IPS-15b (cell line): ENCODE measurements around the gene TSNAX.

Experiments
- H3K27me3 ChIP-seq: one replicate; pipeline ENCODE4 v1.6.1; 2013; ENCODE audit warnings: low read length; ENCODE audit not compliant: control insufficient read depth, insufficient read depth
- H3K36me3 ChIP-seq: one replicate; pipeline ENCODE4 v1.6.1; 2013; ENCODE audit warnings: low read length; ENCODE audit not compliant: control insufficient read depth, insufficient read depth
- H3K4me1 ChIP-seq: one replicate; pipeline ENCODE4 v1.6.1; 2013; ENCODE audit warnings: mild to moderate bottlenecking, low read length; ENCODE audit not compliant: control insufficient read depth, insufficient read depth
- H3K4me3 ChIP-seq: one replicate; pipeline ENCODE4 v1.5.1; 2013; ENCODE audit warnings: low read depth, low read length
- H3K9ac ChIP-seq: one replicate; pipeline ENCODE4 v1.6.1; 2013; ENCODE audit warnings: low read depth, mild to moderate bottlenecking, low read length
- H3K9me3 ChIP-seq: one replicate; pipeline ENCODE4 v1.6.1; 2013; ENCODE audit warnings: mild to moderate bottlenecking, low read length; ENCODE audit not compliant: control insufficient read depth, insufficient read depth

TSNAX gene, protein sequence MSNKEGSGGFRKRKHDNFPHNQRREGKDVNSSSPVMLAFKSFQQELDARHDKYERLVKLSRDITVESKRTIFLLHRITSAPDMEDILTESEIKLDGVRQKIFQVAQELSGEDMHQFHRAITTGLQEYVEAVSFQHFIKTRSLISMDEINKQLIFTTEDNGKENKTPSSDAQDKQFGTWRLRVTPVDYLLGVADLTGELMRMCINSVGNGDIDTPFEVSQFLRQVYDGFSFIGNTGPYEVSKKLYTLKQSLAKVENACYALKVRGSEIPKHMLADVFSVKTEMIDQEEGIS

DNA sequence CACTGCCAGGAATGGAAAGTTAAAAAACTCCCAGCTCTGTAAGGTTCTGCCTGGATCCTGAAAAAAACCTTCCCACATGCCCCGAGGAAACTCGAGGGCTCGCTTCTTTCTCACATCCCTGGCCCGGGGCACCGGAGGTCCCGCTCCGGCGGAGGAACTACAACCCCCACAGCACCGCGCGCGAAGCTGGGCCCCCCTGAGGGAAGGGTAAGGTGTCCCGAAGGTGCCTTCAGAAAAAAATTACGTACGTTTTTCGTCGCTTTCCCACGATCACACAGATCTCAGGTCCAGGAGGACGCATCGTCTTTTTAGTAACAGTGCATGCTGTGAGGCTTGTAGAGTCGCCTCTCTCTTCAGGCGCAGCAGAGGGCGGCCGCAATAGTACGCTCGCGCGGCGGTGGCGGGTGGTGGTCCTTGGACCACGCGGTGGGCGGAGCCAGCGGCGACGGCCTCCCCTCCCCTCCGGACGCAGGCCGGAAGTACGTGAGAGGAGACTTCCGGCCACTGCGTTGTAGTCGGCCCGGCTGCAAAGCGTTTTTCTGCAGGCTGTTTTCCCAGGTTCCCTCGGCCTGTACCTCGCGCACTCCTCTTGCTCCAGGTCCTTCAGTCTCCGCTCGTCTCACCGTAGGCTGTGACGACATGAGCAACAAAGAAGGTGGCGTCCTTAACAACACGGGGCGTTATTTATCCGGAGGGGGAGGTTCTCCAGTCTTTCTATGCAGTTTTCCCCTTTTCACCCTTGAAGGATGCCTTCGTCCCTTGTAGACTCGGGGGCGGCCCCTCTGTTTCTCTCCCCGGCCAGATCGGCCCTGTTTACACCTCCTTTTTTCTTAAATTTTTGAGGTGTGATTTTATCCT is at the start of gene TSNAX:
TSNAX (plus strand) TSS at position 498 of the 858 bp plus-strand sequence; CDS start at position 640, 142 bp downstream.
- Histone ChIP-seq H3K9ac (peak within 1 kb of the TSS; percentile 79), H3K4me1 (no peaks in the 10 kb centered on the region), H3K36me3 (no peaks in the 10 kb centered on the region), H3K9me3 (no peaks in the 10 kb centered on the region), H3K27me3 (no peaks in the 10 kb centered on the region), H3K4me3 (peak within 1 kb of the TSS; percentile 85)

DNA sequence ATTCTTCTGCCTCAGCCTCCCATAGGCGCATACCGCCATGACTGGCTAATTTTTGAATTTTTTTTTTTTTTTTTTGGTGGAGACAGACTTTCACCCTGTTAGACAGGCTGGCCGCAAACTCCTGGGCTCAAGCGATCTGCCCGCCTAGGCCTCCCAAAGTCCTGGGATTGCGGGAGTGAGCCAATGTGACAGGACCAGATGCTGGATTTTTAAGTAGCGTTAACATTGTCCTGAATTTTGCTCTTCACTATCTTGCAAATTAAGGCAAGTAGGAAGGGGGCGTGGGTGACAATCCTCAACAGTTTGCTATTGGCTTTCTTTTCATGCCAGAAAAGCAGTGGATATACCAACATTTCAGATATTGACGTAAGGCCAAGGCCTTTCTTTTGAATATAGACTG is 49.7 kb upstream of the TSNAX start:
- Histone ChIP-seq H3K4me3 (no peak overlapping the region), H3K4me1 (peaks cover 3% of the 10 kb centered on the region), H3K36me3 (no peaks in the 10 kb centered on the region), H3K27me3 (no peaks in the 10 kb centered on the region), H3K9me3 (no peaks in the 10 kb centered on the region), H3K9ac (no peak overlapping the region)

DNA sequence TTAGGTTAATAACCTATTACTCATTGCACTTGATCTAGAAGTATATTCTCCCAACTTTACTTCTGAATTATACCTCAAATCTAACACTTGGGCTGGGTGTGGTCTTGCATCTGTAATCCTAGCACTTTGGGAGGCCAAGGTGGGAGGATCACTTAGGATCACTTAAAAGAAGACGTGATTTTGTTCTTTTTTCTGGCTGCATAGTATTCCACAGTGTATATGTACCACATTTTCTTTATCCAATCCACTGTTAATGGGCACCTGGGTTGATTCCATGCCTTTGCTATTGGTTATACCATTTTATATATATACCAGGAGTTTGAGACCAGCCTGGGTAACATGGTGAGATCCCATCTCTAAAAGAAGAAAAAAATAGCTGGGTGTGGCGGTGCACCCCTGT is 48.5 kb upstream of the TSNAX start:
- H3K4me1 ChIP-seq = peaks cover 3% of the 10 kb centered on the region
- no peaks in the 10 kb centered on the region for H3K9me3 ChIP-seq
- no peak overlapping the region for H3K9ac ChIP-seq
- no peak overlapping the region for H3K4me3 ChIP-seq
- H3K27me3 ChIP-seq = no peaks in the 10 kb centered on the region
- no peaks in the 10 kb centered on the region for H3K36me3 ChIP-seq

DNA sequence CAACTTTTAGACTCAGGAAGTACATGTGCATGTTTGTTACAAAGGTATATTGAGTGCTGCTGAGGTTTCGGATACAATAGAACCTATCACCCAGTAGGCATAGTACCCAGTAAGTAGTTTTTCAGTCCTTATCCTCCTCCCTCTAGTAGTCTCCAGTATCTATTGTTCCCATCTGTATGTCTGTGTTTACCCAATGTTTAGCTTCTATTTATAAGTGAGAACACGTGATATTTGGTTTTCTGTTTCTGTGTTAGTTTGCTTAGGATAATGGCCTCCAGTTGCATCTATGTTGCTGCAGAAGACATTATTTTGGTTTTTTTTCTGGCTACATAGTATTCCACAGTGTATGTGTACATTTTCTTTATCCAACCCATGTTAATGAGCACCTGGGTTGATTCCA is 47.2 kb upstream of the TSNAX start:
- Histone ChIP-seq H3K4me3 (no peak overlapping the region), H3K36me3 (no peaks in the 10 kb centered on the region), H3K9ac (no peak overlapping the region), H3K27me3 (no peaks in the 10 kb centered on the region), H3K4me1 (peaks cover 3% of the 10 kb centered on the region), H3K9me3 (no peaks in the 10 kb centered on the region)

DNA sequence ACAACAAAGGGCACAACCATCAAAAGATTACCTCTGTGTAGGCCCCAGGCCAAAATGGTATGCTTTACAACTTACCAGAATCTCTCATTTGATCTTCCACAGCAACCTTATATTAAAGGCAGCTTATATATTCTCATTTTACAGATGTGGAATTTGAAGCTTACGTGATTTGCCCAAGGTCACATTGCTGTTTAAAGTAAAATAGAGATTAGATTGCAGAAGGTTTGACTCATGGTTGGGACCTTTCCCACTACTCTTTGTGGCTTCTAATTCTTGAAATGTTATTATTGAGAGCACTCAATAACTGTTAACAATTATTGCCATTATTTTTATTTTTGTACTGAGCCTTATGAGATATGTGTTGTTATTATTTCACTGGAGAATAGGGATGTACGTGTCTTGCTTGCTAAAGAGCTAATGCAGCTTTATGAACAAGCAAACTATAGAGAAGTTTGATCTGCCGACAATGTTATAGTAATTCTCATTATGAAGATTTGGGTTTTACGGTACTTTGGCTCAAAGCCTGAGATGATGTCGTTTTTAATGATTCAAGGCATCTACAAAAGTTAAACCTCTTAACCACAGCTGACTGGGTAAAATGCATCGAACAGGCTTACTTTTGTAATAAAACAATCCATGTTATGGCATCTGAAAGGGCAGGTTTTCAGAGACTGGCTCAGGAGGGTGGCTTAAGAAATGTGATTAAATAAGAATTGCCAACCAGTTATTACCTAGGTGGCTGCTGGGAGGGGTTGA is 43.3 kb upstream of the TSNAX start:
- no peaks in the 10 kb centered on the region for H3K9me3 ChIP-seq

DNA sequence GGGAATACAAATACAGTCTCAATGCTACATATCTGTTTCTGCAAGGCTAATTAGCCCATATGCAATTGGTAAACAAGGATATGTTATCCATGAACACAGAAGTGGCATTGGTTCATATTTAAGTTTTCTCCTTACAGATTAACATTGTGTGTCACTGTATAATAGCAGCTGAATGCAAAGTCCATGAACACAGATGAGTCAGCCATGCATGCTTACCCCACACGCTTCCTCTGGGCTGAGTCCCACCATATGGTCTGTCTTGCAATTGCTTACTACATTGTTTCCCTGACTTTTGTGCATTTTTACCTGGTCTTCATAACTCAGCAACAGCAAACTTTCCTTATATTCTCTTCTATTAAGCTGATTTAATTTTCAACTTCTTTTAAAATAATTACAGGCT is 41.5 kb upstream of the TSNAX start:
- Histone ChIP-seq H3K36me3 (no peaks in the 10 kb centered on the region), H3K9me3 (no peaks in the 10 kb centered on the region), H3K4me1 (no peaks in the 10 kb centered on the region), H3K4me3 (no peak overlapping the region), H3K9ac (no peak overlapping the region), H3K27me3 (no peaks in the 10 kb centered on the region)

More for the DNA sequence above, 43.3 kb upstream of the TSNAX start:
- Histone ChIP-seq H3K36me3 (no peaks in the 10 kb centered on the region), H3K9ac (no peak overlapping the region), H3K4me3 (no peak overlapping the region), H3K27me3 (no peaks in the 10 kb centered on the region), H3K4me1 (no peaks in the 10 kb centered on the region)

DNA sequence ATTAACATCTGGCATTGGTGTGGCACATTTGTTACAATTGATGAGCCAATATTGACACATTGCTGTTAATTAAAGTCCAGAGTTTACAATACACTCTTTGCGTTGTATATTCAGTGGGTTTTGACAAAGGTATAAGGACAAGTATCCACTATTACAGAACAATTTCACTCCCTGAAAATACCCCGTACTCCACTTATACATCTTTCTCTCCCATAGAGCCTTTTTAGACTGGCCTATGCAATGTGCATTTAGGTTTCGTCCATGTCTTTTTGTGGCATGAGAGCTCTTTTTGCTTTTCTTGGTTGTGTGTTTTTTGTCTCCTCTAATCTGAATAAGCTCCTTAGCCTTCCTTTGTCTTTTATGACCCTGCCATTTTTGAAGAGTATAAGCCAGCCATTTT is 40.6 kb upstream of the TSNAX start:
- H3K36me3 ChIP-seq = no peaks in the 10 kb centered on the region
- no peak overlapping the region for H3K9ac ChIP-seq
- H3K4me3 ChIP-seq = no peak overlapping the region
- no peaks in the 10 kb centered on the region for H3K4me1 ChIP-seq
- no peaks in the 10 kb centered on the region for H3K27me3 ChIP-seq
- H3K9me3 ChIP-seq = no peaks in the 10 kb centered on the region

DNA sequence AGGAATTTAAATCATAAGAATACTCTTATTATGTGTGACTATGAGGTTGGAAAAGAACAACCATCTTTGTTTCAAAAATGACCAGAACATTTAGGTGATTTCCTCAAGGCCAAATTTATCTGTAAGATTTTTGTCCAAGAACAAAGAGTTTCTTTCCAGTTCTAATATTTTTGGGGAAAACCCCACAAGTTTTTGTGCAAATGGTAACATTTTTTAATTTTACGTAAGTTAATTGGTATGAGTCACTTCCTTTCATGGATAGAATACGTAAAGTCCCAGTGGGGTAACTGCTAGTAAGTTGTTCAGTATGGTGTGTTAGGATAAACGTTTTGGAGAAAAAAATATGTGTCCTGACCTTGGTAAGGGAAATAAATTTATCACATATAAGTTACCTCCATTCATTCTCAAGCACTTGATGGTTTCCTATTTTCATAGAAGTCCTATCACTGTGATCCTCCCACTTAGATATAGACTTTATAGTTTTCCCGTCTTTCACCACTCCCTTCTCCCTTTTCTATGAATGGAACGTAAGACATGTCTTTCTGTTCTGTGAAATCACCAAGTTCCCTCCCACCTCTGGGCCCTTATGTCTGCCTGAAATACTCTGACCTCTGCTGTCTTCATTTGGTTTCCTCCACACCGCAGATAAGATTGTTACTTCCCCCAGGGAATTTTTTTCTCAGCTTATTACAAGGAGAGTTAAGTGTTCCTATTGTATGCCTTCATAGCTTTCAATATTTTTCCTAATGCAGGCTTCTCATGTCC is 34.9 kb upstream of the TSNAX start:
- H3K4me3 ChIP-seq = no peak overlapping the region
- H3K9me3 ChIP-seq = no peaks in the 10 kb centered on the region
- H3K9ac ChIP-seq = no peak overlapping the region
- H3K27me3 ChIP-seq = no peaks in the 10 kb centered on the region
- no peaks in the 10 kb centered on the region for H3K36me3 ChIP-seq
- H3K4me1 ChIP-seq = no peaks in the 10 kb centered on the region

DNA sequence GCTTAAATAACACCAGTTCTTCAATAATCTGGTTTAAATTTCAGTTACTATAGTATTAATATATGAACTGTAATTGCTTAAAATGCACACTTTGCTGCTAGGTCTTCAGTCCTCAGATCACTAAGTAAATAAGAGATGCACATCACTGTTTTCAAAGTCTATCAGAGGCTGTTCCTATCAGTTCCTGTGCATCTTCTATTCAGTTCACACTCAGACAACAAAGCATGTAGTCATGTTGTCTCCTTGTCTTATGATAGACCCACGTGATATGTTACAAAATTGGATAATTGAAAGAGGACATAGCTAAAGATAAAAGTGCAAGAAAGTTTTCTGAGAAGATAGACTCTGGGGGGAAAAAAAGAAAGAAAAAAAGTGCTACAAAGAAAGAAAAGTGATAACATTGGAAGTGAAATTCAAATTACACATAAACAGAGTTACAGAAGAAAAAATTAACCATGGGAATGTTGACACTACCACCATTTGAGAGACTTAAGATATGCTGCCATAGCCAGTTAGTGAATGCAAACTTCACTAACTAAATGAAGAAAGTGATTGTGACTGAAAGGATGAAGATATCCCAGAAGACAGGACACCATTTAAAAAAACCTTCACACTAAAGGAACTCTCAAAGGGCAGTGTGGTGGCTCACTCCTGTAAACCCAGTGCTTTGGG is 33.9 kb upstream of the TSNAX start:
- H3K27me3 ChIP-seq = no peaks in the 10 kb centered on the region
- no peaks in the 10 kb centered on the region for H3K4me1 ChIP-seq
- no peaks in the 10 kb centered on the region for H3K9me3 ChIP-seq
- no peak overlapping the region for H3K9ac ChIP-seq
- no peaks in the 10 kb centered on the region for H3K36me3 ChIP-seq
- no peak overlapping the region for H3K4me3 ChIP-seq

DNA sequence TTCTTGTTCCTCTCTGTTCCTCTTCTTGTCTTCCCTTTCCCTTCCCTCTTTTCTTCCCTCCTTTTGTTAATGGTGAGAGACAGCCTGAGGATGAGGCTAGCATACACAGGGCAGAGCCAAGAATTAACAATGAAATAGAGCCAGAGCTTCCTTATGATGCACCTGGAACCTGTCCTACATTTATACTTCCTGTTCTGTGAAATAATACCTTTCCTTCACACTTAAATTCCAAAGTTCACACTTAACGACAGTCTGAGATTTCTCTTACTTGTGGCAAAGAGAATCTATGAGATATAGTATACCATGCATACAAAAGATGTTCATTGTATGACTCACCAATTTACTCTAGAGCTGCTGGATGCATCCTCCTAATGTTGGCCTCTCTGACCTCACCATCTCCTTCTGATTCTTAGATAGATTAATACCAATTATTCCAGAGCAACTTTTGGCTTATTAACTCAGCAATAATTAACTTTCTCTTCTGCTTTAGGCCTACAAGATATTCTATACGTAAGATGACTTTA is 30.8 kb upstream of the TSNAX start:
- Histone ChIP-seq H3K36me3 (no peaks in the 10 kb centered on the region), H3K4me3 (no peak overlapping the region), H3K9me3 (no peaks in the 10 kb centered on the region), H3K9ac (no peak overlapping the region), H3K4me1 (no peaks in the 10 kb centered on the region), H3K27me3 (no peaks in the 10 kb centered on the region)
